ENCODE measurements around the gene FOXJ2. TPM values are rescaled to one million over a fixed set of nuclear protein-coding genes. Genes with fewer than 3 reads are reported as not detected.
A peak's percentile ranks its signal among the peaks of the same experiment; 100 is the strongest.

FOXJ2 gene
- total RNA-seq, 1 experiment from 2014 or later, result 5.5 TPM

- no CpG with 5 or more reads among the region's 5 CpGs for WGBS (ENCODE audit: extremely low coverage, insufficient read length, low lambda C conversion rate)
- H3K27me3 ChIP-seq (ENCODE audit: insufficient read depth, low read length), result no peaks in the 10 kb centered on the region
- no peak overlapping the region for H4K91ac ChIP-seq (ENCODE audit: insufficient read length, low read depth, low read length)
- H3K4me2 ChIP-seq (ENCODE audit: insufficient read depth, insufficient read length, low read length), result peak overlapping the region; percentile 71
- no peak overlapping the region; a peak in 2 of 7 replicates for H3K27ac Mint-ChIP-seq
- no peak for DNase-seq
- H3K4me1 Mint-ChIP-seq, result peaks cover 59 to 67% of the 10 kb centered on the region in 2 experiments
- H3K79me2 ChIP-seq (ENCODE audit: insufficient read depth, low read length), result no peaks in the 10 kb centered on the region; the same call in 1 of the 2 replicates
- H3K4me3 Mint-ChIP-seq, result peak overlapping the region in 1 of 2 experiments; percentile 42; a peak in 2 of 5 replicates
- H3K23me2 ChIP-seq (ENCODE audit: insufficient read length, low read depth, low read length, poor library complexity, severe bottlenecking), result peaks cover 14% of the 10 kb centered on the region
- no peak overlapping the region for H2BK20ac ChIP-seq (ENCODE audit: low read depth, low read length, poor library complexity, severe bottlenecking)
- no peak overlapping the region for H3T11ph ChIP-seq (ENCODE audit: low read length)
- no peak overlapping the region for H3K56ac ChIP-seq (ENCODE audit: insufficient read length, low read depth, low read length)
- H4K5ac ChIP-seq (ENCODE audit: insufficient read length, low read depth, low read length), result no peak overlapping the region
- H3K18ac ChIP-seq (ENCODE audit: insufficient read length, low read depth, low read length), result no peak overlapping the region
- H2BK5ac ChIP-seq (ENCODE audit: insufficient read length, low read length), result no peak overlapping the region
- no peak overlapping the region for H2AFZ ChIP-seq (ENCODE audit: low read length)
- no peak overlapping the region for H2AK5ac ChIP-seq (ENCODE audit: insufficient read length, low read length)
- peaks cover 29% of the 10 kb centered on the region; the same call in 1 of the 2 replicates for H3K4me1 ChIP-seq (ENCODE audit: insufficient read depth, low read length)
- H3K27ac ChIP-seq (ENCODE audit: insufficient read length, low read depth, low read length), result no peak overlapping the region
- no peak overlapping the region for H3K9ac ChIP-seq (ENCODE audit: extremely low read depth, insufficient read length, low read length)
- H3K79me1 ChIP-seq (ENCODE audit: insufficient read depth, low read depth, low read length, poor library complexity, severe bottlenecking), result no peaks in the 10 kb centered on the region
- peaks cover 0 to 3% (median 1%) of the 10 kb centered on the region in 3 experiments; a peak in 2 of 7 replicates for H3K36me3 Mint-ChIP-seq (ENCODE audit: insufficient read depth in 1 of 3, low read depth in 3 of 3)
- no peak overlapping the region for H4K8ac ChIP-seq (replicated peaks; ENCODE audit: insufficient read length, low read depth, low read length)
- no peaks in the 10 kb centered on the region for H3K9me3 ChIP-seq (ENCODE audit: control insufficient read depth, low read depth, low read length)
- H2BK15ac ChIP-seq (ENCODE audit: low read depth, low read length), result no peak overlapping the region
- no peak overlapping the region for H3K4ac ChIP-seq (ENCODE audit: low read depth, low read length)
- H2BK12ac ChIP-seq (ENCODE audit: insufficient read length, low read depth, low read length), result no peak overlapping the region
- no peaks in the 10 kb centered on the region for H3K9me3 Mint-ChIP-seq
- no peak overlapping the region for H3K14ac ChIP-seq (ENCODE audit: insufficient read depth, low read length)
- TF ChIP-seq CTCF (conservative IDR thresholded peaks at IDR 0.05), result no peak
- peaks cover 8% of the 10 kb centered on the region for H3K27me3 Mint-ChIP-seq (ENCODE audit: low read depth)
- H3K23ac ChIP-seq (ENCODE audit: insufficient read length, low read depth, low read length), result no peak overlapping the region
- H2BK120ac ChIP-seq (ENCODE audit: low read depth, low read length, poor library complexity, severe bottlenecking), result no peak overlapping the region
- H4K20me1 ChIP-seq (ENCODE audit: control insufficient read depth, insufficient read depth, insufficient read length), result no peaks in the 10 kb centered on the region
These were observed 3.0 kb downstream of the FOXJ2 start for GRCh38 chr12:8035440-8036010.

All from H9 (cell line).